CD4-positive, alpha-beta T cell treated with Interferon gamma for 1 hour (primary cell): ENCODE results near the gene RALGPS1.

Experiments
- DNase-seq: peaks from one replicate; pipeline ENCODE4 v3.0.0-alpha.2; 2020

RALGPS1 gene

GRCh38 chr9:126956917-126957686 lies 42.5 kb downstream of the RALGPS1 start:
- DNase-seq: no peak

- no peak for DNase-seq
Observed at GRCh38 chr9:126957687-126958053, 43.1 kb downstream of the RALGPS1 start.

- no peak for DNase-seq
Observed at GRCh38 chr9:126959336-126959735, 44.8 kb downstream of the RALGPS1 start.

GRCh38 chr9:126959917-126960316 lies 45.3 kb downstream of the RALGPS1 start:
- DNase-seq: no peak

GRCh38 chr9:126962336-126962735 lies 47.8 kb downstream of the RALGPS1 start:
- DNase-seq: no peak

GRCh38 chr9:126965077-126965476 lies 50.5 kb downstream of the RALGPS1 start:
- no peak for DNase-seq

- DNase-seq: peak; percentile 32
Observed at GRCh38 chr9:126965541-126966428, 51.2 kb downstream of the RALGPS1 start.

GRCh38 chr9:126971261-126971660 lies 56.7 kb downstream of the RALGPS1 start:
- DNase-seq: no peak

GRCh38 chr9:126973651-126974529 lies 59.3 kb downstream of the RALGPS1 start:
- no peak for DNase-seq

- no peak for DNase-seq
Observed at GRCh38 chr9:126974594-126974993, 60.0 kb downstream of the RALGPS1 start.

GRCh38 chr9:126975327-126976220 lies 61.0 kb downstream of the RALGPS1 start:
- DNase-seq: no peak

- DNase-seq: no peak
Observed at GRCh38 chr9:126979461-126979860, 64.9 kb downstream of the RALGPS1 start.

GRCh38 chr9:126980231-126980630 lies 65.6 kb downstream of the RALGPS1 start:
- no peak for DNase-seq

- DNase-seq: no peak
Observed at GRCh38 chr9:126981218-126981617, 66.6 kb downstream of the RALGPS1 start.

- DNase-seq: peak; percentile 7
Observed at GRCh38 chr9:126982215-126983002, 67.8 kb downstream of the RALGPS1 start.

- DNase-seq: no peak
Observed at GRCh38 chr9:126983767-126984166, 69.2 kb downstream of the RALGPS1 start.

GRCh38 chr9:126984969-126985368 lies 70.4 kb downstream of the RALGPS1 start:
- no peak for DNase-seq

GRCh38 chr9:126985870-126986498 lies 71.4 kb downstream of the RALGPS1 start:
- DNase-seq: peak; percentile 87

GRCh38 chr9:126986506-126986951 lies 71.9 kb downstream of the RALGPS1 start:
- no peak for DNase-seq

- no peak for DNase-seq
Observed at GRCh38 chr9:126988857-126989256, 74.3 kb downstream of the RALGPS1 start.
